Measurements from ENCODE around the gene CHCHD3. TPM values are rescaled to one million over a fixed set of nuclear protein-coding genes. Genes with fewer than 3 reads are reported as not detected.

Gene CHCHD3
- total RNA-seq, 1 experiment from 2014 or later: 149 TPM

DNA sequence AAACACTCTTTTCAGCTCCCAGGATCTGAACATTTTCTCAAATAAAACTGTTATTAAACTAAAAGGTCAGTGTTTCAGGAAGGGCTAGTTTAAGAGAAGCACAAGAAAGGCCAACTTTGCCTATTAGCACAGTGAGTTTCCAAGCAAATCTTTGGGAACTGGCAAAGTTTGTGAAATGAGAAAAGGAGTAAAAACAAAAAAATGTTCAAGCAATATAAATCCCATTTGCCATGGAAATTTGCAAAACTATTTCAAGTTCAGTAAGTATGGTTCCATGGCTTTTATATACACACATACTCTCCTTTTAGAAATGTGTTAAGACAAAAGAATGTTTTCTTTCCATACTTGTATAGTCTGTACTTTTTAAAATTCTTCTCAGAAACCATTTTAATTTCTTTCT is 51.5 kb downstream of the CHCHD3 start:
- ATAC-seq (no peak), DNase-seq (no peak)
- ChIA-PET CTCF (no interaction called here), POLR2A (ENCODE audit: unreplicated experiment) (no interaction called here)
- H3K36me3 ChIP-seq (ENCODE audit: low read depth, low read length): no peaks in the 10 kb centered on the region
- H3K4me3 ChIP-seq (ENCODE audit: low read length): no peak overlapping the region
- no peaks in the 10 kb centered on the region for H3F3A ChIP-seq (ENCODE audit: low read length, unreplicated experiment)
- no peak overlapping the region for H3K9ac ChIP-seq (ENCODE audit: low read length)
- no TSS peak for BruUV-seq (replicated peaks)
- no peaks in the 10 kb centered on the region for H3K27me3 ChIP-seq (ENCODE audit: low read length)
- no peak overlapping the region for H3K27ac ChIP-seq (ENCODE audit: low read length)
- H3K9me3 ChIP-seq (ENCODE audit: low read length): no peaks in the 10 kb centered on the region
- H2AFZ ChIP-seq (ENCODE audit: low read length): no peak overlapping the region
- H4K20me1 ChIP-seq (ENCODE audit: low read length): no peaks in the 10 kb centered on the region
- H3K4me2 ChIP-seq (ENCODE audit: low read length): no peak overlapping the region
- TF ChIP-seq, protein P1, sequence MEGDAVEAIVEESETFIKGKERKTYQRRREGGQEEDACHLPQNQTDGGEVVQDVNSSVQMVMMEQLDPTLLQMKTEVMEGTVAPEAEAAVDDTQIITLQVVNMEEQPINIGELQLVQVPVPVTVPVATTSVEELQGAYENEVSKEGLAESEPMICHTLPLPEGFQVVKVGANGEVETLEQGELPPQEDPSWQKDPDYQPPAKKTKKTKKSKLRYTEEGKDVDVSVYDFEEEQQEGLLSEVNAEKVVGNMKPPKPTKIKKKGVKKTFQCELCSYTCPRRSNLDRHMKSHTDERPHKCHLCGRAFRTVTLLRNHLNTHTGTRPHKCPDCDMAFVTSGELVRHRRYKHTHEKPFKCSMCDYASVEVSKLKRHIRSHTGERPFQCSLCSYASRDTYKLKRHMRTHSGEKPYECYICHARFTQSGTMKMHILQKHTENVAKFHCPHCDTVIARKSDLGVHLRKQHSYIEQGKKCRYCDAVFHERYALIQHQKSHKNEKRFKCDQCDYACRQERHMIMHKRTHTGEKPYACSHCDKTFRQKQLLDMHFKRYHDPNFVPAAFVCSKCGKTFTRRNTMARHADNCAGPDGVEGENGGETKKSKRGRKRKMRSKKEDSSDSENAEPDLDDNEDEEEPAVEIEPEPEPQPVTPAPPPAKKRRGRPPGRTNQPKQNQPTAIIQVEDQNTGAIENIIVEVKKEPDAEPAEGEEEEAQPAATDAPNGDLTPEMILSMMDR (conservative IDR thresholded peaks at IDR 0.05; ENCODE audit: low read depth, low read length): no peak
- no peak for TF ChIP-seq EZH2 (IDR thresholded peaks at IDR 0.05; ENCODE audit: low read length, unreplicated experiment)
- no peak for TF ChIP-seq EZH2phosphoT487 (IDR thresholded peaks at IDR 0.05; ENCODE audit: borderline replicate concordance, low read length)
- no peaks in the 10 kb centered on the region for H3K9me2 ChIP-seq (replicated peaks; ENCODE audit: low read length)
- H3K79me2 ChIP-seq (ENCODE audit: low read length): no peaks in the 10 kb centered on the region
- H3K4me1 ChIP-seq (ENCODE audit: insufficient read depth, low read length): no peaks in the 10 kb centered on the region
- intact Hi-C loops (cut with micrococcal nuclease): no loop called here

DNA sequence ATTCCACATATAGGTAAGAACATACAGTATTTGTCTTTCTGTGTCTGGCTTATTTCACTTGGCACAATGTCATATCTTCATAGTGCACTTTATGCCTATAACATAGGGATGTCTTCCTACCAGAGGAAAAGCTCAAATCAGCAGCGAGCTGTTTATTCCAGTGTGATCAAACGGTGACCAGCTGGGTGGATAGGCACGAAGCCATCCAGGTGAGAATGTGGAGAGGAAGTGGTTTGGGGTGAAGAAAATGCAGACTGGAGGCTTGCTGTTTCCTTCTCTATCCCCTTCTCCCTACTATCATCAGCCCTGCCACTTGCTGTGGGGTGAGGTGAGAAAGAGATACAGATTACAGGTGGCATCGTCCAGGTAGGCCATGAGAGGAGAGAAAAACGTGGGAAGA is 52.4 kb downstream of the CHCHD3 start:
- ChIA-PET CTCF (no interaction called here), POLR2A (ENCODE audit: unreplicated experiment) (no interaction called here)
- H3K27ac ChIP-seq (ENCODE audit: low read length): no peak overlapping the region
- no peaks in the 10 kb centered on the region for H3K79me2 ChIP-seq (ENCODE audit: low read length)
- no peak for DNase-seq
- H3K9ac ChIP-seq (ENCODE audit: low read length): no peak overlapping the region
- no peaks in the 10 kb centered on the region for H4K20me1 ChIP-seq (ENCODE audit: low read length)
- TF ChIP-seq, protein P1 (conservative IDR thresholded peaks at IDR 0.05; ENCODE audit: low read depth, low read length): no peak
- TF ChIP-seq EZH2 (IDR thresholded peaks at IDR 0.05; ENCODE audit: low read length, unreplicated experiment) (no peak), EZH2phosphoT487 (IDR thresholded peaks at IDR 0.05; ENCODE audit: borderline replicate concordance, low read length) (no peak)
- BruUV-seq (replicated peaks): no TSS peak
- H3K9me3 ChIP-seq (ENCODE audit: low read length): no peaks in the 10 kb centered on the region
- no peak overlapping the region for H3K4me2 ChIP-seq (ENCODE audit: low read length)
- no peak overlapping the region for H3K4me3 ChIP-seq (ENCODE audit: low read length)
- no peaks in the 10 kb centered on the region for H3K36me3 ChIP-seq (ENCODE audit: low read depth, low read length)
- no peaks in the 10 kb centered on the region for H3K27me3 ChIP-seq (ENCODE audit: low read length)
- no peaks in the 10 kb centered on the region for H3F3A ChIP-seq (ENCODE audit: low read length, unreplicated experiment)
- H3K4me1 ChIP-seq (ENCODE audit: insufficient read depth, low read length): no peaks in the 10 kb centered on the region
- ATAC-seq: no peak
- H2AFZ ChIP-seq (ENCODE audit: low read length): no peak overlapping the region
- intact Hi-C loops (cut with micrococcal nuclease): no loop called here
- H3K9me2 ChIP-seq (replicated peaks; ENCODE audit: low read length): no peaks in the 10 kb centered on the region

DNA sequence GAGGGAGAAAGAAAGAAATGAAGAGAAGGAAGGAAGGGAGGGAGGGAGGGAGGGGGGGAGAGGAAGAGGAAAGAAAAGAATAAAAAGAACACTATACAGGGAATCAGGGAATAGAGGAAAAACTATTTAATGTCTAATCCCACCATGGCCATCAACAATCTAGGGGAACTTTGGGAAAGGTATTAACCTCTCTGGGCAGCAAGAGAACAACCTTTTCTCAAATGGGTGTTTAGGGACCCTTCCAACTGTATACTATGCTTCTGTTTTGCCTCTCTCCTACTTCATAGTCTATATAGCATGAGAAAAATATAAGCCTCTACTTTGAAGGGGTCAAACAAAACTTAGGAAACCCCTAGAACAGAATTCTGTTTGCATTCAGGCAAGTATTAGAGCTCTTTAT is 54.5 kb downstream of the CHCHD3 start:
- DNase-seq (no peak), ATAC-seq (no peak)
- Histone ChIP-seq H3K9me2 (replicated peaks; ENCODE audit: low read length) (no peaks in the 10 kb centered on the region), H3K9me3 (ENCODE audit: low read length) (no peaks in the 10 kb centered on the region), H3K36me3 (ENCODE audit: low read depth, low read length) (no peaks in the 10 kb centered on the region; the same call in 1 of the 2 replicates), H3K4me2 (ENCODE audit: low read length) (no peak overlapping the region), H3K27me3 (ENCODE audit: low read length) (no peaks in the 10 kb centered on the region), H3K9ac (ENCODE audit: low read length) (no peak overlapping the region), H3K4me1 (ENCODE audit: insufficient read depth, low read length) (no peaks in the 10 kb centered on the region), H3K27ac (ENCODE audit: low read length) (no peak overlapping the region), H2AFZ (ENCODE audit: low read length) (no peak overlapping the region), H3K79me2 (ENCODE audit: low read length) (no peaks in the 10 kb centered on the region), H3K4me3 (ENCODE audit: low read length) (no peak overlapping the region), H3F3A (ENCODE audit: low read length, unreplicated experiment) (no peaks in the 10 kb centered on the region), H4K20me1 (ENCODE audit: low read length) (no peaks in the 10 kb centered on the region)
- intact Hi-C loops (cut with micrococcal nuclease): no loop called here
- POLR2A ChIA-PET (ENCODE audit: unreplicated experiment): no interaction called here
- CTCF ChIA-PET: no interaction called here
- no peak for TF ChIP-seq EZH2 (IDR thresholded peaks at IDR 0.05; ENCODE audit: low read length, unreplicated experiment)
- no TSS peak for BruUV-seq (replicated peaks)
